ENCODE data around the gene SOX10.

The SOX10 gene

DNA sequence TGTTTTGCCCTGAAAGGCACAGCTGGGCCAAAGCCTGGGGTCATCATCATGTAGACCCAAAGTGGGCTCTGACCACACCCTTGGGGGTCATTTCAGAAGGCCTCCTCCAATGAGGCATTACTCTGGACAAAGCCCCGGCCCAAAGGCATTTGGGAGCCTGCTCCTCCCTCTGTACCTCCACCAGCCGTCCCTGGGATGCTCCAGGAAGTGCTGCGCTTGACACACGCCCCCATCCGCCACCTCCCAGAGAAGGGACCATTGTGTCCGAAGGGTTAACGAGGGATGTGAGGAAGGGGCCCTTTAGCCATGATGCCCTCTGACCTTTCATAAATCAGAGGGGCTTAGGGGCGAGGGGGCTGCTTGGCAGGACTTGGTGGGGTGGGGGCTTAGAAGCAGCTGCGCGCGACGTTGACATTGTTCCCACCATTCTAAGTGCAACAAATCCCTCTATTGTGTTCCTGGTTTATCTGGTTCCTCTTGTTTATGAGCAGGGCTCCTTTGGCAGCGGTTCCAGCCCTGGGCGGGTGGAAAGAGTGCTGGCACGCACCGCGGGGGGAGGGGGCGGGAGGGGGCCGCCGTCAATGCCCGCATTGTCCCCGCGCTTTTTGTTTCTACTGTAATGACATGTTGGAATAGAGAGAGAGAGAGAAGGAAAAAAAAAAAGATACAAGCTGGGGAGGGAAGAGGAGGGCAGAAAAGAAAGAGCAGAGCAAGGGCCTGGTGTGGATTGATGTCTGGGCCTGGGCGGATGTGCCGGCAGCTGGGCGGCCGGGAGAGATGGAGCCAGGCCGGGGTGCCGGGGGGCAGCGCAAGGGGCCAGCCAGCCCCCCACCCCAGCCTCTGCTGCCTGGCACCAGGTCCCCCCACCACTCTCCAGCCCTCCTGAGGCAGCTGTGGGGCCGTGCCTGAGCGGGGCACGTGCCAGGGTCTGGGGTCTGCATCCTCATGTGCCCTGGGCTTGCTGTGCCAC lies 32.1 kb upstream of the SOX10 start:
- DNase-seq = no peak

DNA sequence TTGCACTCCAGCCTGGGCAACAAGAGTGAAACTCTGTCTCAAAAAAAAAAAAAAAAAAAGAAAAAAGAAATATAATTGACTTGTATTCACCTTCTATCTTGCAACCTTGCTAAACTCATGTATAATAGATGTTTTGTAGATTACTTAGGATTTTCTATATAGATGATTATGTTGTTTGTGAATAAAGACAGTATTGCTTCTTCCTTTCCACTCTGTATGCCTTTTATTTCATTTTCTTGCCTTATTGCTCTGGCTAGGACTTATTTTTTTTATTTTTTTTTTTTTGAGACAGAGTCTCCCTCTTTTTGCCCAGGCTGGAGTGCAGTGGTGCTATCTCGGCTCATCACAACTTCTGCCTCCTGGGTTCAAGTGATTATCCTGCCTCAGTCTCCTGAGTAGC lies 29.7 kb upstream of the SOX10 start:
- no peak for DNase-seq

DNA sequence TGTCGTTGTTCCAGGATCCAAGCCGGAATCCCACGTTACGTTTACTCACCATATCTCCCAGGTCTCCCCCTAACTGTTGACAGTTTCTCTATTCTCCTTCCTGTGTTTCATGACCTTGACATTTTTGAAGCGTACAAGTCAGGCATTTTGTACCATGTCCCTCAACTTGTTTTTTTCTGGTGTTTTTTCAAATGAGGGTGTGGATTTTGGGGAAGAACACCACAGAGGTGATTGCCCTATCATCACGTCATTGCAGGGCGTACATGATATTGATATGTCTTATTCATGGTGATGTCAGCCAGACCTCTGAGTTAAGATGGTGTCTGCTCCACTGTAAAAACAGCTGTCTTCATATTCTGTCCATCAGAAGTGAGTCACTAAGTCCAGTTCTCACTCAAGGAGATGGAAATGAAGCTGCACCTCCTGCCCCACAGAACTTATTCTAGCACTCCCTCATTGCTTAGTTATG lies 28.3 kb upstream of the SOX10 start:
- no peak for DNase-seq

DNA sequence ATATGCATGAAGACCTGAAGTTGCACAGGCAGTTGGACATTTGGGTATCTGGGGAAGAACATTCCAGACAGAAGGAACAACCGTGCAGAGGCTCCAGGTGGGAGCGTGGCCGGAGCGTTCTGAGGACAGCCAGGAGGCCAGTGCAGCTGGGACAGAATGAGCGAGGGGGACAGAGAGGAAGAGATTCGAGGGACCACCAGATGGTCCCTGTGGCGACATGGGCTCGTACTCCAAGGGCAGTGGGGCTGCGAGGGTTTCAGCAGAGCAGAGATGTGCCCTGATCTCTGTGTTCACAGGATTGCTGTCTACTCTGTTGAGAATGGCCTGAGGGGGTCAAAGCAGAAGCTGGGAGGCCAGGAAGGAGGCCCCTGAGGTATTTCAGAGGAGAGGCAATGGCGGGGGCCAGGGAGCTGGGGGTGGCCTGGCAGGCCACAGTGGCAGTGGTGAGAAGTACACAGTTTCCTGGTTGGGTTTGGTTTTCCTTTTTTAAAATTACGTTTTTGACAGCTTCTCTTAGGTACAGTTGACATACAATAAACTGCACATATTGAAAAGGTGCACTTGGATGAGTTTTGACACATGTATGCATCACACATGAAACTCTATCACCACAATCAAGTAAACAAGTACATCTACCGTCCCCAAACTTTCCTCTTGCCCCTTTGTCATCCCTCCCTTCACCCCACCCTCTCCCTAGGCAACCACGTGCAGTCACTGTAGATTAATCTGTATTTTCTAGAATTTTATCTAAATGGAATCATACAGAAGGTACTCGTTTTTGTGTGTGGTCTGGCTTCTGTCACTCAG lies 24.8 kb upstream of the SOX10 start:
- no peak for DNase-seq

DNA sequence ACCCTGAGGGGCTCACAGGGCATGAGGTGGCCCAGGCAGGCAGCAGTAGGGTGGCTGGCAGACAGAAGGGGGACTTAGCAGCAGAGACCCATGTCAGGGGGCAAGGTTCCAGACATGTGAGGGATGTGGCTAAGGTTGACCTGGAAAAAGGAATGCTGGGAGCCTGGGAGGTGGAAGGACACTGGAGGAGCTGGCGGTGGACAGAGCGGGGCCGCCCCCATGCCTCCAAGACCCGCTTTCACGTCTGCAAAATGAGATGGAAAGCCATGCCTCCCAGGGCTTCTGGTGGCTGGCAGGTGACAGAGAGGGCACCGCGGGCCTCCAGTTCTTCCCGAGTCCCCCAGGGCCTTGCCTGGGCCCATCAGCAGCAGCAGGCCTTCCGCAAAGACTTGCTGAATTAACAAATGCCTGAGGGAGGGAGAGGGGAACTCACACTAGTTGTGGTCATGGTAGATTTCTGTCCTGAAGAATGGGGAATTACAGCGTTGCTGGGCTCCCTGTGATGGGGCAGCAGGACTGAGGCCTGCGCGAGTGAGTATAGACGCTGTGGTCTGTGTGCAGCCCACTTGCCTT lies 23.1 kb upstream of the SOX10 start:
- no peak for DNase-seq

DNA sequence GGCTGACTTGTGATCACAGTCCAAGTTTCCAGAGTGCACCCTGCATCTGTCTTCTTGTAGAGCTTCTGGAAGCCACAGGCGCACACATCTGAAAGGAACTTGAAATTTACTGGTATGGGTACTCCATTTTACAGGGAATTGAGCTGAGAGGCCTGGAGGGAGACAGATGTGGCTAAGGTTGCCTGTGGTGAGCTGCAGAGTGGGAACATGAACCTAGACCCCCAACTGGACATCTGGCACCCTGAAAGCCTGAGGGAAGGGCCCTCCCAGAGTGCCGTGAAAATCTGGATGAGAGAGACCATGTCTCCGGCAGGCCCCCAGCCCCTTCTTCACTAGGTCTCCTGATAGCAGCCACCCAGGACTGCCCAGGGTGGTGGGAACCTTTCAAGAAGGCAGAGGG lies 22.6 kb upstream of the SOX10 start:
- DNase-seq = no peak

DNA sequence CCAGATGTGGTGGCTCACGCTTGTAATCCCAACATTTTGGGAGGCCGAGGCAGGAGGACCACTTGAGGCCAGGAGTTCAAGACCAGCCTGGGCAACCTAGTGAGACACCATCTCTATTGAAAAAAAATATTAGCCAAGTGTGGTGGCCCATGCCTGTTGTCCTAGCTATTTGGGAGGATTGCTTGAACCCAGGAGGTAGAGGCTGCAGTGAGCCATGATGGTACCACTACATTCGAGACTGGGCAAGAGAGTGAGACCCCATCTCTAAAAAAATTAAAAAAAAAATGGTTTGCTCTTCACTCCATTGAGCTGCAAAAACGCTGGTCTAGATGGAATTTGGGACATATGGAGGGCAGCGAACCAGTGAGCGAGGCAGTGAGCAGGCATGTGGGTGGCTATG lies 21.6 kb upstream of the SOX10 start:
- no peak for DNase-seq

DNA sequence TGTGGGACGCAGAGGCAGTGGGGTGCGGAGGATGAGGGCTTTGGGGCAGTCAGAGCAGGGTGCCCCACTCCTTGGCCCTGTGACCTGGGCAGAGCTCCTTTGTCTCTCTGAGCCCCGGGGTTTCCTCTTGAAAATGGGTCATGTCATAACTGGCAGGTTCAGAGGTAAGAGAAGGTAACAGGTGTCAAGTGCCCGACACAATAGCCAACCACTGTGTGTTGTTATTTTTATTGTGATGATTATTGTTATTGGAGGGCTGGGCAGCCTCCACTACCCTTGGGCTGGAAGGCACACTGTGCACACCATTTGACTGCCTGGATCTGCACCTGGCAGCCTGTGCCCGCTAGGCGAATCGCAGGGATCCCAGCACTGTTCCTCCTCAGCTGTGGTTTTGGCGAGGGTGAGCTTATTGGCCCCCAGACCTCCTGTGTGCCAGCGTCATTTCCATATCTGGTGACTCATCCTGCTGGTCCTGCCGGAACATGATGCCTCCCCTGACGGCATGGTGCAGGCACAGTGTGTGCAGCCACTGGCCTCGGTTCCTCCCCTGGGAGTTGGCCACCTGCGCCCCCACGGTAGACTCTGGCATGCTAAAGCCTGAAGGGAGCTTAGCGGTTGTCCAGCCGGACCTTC lies 15.4 kb upstream of the SOX10 start:
- DNase-seq = no peak

DNA sequence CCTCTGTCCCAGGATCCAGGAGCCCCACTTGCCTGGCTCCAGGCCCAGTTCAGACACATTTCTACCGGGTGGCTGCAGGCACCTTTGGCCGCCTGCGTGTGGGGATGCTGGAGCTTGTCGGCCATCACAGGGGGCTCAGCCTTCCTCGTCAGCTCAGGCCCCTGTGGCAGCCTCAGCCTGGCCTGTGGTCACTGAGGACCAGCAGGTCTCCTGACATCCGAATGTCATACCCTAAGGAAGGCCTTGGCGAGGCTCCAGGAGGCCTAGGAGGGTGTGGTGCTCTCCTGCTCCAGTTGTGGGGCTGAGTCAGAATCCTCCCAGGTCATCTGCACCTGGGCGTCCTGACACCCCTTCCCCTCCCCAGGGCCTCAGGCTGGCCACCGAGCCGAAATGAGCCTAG lies 14.9 kb upstream of the SOX10 start:
- no peak for DNase-seq

DNA sequence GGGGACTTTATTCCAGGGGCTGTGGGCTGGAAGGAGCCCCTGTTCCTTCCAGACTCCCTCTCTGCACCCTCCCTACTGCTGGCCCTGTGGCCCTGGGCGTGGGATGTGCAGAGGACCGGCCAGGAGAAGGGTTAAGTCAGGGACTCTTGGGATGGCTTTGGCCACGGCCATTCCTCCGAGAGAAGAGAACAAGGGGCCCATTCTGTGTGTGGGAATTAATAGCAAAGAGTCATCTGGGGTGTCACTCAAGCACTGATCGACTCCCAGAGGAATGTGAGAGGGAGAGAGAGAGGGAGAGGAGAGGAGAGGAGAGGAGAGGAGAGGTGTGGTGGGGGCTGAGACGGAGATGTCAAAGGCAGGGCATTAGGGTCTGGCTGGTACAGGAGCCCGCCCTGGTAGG lies 14.2 kb upstream of the SOX10 start:
- no peak for DNase-seq

DNA sequence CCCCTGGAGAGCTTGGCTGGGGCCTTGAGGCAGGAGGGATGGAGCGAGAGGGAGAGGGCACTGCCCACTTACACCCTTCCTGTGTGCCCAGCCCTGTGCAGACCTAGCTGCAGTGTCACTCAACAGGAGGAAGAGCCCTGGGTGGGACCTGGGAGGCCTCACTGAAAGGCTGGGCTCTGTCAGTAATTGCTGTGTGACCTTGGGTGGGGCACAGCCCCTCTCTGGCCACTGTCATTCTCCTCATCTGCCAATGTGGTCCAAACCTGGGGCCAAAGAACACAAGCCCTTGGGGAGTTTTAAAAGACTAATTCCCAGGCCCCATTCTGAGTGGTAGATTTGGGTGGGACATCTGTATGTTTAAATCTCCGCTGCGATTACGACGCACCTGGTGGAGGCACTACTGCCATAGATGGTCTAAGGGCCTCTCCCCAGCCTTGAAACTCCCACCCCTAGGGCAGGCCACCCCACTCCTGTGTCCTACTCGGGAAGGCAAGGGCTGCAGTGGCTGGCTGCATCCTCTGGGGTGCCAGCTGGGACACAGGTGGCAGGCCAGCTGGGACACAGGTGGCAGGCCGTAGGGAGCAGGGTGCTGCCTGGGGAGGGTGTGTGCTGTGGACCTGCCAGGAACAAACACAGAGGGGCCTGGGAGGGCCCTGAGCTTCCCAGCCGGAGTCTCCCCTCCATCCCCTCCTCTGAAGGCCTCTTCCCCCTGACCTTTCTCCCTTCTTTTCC lies 12.3 kb upstream of the SOX10 start:
- no peak for DNase-seq

DNA sequence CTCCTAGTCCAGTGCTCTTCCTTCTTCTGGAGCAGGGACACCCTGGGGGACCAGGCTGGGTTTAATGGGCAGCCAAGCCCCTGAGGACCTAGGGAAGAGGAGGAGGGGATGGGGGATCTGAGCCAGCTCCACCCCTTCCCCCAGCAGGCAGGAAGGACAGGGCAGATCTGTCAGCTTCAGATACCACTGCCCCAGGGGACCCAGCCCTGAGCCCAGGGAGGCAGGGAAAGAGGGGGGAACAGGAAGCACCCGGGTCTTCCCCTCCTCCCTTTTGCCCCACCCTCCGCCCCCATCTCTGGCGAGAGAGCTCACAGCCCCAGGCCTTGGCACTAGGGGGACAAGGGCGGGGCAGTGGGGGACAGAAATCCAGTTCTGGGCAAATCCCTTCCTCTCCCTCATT lies 11.7 kb upstream of the SOX10 start:
- no peak for DNase-seq

DNA sequence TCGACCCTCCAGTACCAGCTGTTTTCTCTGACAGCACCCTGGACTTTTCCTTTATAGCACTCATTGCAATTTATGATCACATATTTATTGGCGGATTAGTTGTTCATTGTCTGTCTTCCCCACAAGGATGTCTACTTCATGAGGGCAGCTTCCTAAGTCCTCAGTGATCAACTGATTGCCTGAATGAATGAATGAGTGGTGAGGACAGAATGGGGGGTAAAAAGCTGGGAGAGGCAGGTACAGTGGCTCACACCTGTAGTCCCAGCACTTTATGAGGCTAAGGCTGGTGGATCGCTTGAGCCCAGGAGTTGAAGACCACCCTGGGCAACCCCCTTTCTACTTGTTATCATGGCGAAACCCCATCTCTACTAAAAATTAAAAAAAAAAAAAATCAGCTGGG lies 11.1 kb upstream of the SOX10 start:
- DNase-seq = no peak

DNA sequence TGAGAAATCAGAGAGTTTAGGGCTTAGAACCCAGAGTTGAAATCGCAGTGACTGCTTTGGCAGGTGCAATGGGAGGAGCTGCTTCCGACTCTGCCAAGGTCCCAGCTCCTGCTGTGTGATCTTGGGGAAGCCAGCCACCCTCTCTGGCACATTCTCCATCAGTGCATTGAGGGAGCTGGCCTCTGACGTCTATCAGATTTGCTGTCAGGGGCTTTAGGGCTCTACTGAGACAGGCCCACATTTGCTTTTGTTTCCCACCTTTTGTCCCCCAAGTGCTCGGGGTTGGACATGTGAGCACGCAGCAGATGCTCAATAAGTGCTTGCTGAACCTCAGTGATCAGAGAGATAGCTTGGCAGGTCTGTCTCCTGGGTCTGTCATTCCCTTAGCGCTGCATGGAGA lies 10.6 kb upstream of the SOX10 start:
- DNase-seq = no peak

DNA sequence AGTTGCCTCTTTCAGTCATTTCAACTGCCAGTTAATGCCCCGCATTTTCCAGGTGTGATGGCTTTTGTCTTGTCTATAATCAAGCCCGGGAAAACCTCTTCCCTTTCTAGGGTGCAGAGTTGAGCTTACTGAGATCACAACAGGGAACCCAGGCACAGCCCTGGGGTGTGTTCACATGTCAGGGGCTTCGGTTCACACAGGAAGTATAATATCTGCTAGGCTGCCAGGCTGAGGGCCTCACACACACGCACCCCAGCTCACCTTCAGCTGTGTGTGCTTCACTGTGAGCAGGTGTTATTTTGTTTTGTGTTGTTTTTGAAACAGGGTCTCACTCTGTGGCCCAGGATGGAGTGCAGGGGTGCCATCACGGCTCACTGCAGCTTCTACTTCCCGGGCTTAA lies 9.7 kb upstream of the SOX10 start:
- DNase-seq = no peak

DNA sequence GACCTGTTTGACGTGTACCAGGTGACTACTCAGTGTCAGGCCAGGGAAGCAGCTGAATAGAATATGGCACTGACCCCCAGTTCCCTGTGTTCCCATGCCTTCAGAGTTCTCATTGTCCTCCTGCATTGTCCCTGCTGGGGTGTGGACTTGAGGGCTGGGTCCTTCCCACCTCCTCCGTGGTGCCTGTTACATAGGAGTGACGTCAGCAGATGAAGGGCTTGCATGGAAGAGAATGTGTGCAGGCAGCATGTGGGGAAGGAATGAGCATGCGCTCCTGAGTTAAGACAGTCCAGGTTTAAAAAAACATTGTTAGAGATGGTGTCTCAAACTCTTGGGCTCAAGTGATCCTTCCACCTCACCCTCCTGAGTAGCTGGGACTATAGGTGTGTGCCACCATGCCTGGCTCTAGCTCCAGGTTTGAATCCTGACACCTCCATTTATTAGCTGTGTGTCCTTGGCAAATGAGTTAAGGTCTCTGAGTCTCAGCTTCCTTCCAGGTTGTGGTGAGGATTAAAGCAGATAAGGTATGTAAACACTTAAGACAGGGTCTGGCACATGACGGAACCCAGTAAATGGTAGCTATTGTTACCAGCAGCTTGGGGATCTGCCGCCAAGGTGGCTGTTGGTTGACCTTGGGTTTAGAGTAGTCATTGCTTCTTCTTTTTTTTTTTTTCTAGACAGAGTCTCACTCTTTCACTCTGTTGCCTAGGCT lies 7.5 kb upstream of the SOX10 start:
- no peak for DNase-seq

DNA sequence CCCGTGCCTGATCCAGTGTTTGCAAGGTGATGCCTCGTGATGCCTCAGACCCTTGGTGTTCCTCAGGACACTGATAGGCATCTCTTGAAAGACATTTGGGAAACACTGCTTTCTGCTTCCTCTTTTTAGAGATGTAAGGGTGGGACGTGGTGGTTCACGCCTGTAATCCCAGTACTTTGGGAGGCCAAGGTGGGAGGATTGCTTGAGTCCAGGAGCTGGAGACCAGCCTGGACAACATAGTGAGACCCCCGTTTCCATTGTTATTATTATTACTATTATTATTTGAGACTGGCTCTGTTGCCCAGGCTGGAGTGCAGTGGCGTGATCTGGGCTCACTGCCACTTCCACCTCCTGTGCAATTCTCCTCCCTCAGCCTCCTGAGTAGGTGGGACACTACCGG lies 6.5 kb upstream of the SOX10 start:
- DNase-seq = no peak

DNA sequence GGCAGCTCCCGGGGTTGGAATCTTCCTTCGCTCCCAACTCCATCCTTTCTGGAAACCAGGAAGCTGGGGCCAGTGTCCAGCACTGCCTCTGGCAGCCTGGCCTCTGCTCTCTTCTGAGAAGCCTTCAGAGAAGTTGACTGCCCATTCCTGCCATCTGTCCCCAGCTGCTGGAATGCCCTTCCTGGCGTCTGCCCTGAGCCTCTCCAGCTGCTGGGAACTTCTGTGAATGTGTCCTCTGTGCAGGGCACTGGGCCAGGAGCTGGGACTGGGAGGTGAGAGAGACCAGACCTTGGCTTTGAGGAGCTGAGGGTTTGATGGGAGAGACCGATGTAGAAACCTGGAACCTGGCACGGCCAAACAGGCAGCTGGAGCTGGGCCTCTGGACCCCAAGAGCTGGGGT lies 5.9 kb upstream of the SOX10 start:
- DNase-seq = no peak

DNA sequence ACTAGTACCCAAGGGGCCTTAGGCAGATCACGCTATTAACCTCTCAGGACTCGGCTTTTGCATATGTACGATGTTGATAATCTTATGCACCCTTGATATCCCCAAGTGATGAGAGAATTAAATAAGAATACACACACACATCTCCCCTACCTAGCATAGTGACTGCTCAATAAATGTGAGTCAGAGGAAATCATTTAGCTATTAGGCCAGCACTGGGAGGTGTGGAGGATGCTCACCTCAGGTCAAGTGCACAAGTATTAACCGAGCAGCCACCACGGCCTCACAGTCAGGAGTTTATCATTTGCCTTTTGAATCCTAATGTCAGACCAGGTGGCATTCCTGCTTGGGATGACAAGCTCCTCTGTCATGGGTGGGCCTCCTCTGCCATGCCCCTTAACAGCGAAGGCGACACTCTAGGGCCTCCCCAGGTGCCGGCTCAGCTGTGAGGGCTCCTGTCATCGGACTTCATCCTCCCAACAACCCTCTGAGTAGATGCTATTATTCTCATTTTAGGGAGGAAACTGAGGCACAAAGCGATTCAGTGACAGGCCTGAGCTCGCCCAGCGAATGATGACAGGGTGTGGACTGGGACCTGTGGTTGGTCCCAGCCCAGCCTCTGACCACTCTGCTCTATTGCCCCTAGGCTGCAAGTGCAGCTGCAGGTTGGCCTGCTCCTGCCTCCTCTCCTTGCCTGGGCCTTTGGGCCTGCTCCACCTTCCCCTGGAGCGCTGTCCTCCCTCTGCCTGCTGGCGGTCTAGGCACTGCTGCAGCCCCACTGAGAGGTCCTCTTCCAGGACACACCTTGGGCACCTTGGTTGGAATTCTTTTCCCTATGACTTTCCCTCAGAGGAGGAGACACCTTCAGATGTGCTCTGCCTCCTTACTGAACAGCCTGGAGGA lies 5.0 kb upstream of the SOX10 start:
- no peak for DNase-seq

DNA sequence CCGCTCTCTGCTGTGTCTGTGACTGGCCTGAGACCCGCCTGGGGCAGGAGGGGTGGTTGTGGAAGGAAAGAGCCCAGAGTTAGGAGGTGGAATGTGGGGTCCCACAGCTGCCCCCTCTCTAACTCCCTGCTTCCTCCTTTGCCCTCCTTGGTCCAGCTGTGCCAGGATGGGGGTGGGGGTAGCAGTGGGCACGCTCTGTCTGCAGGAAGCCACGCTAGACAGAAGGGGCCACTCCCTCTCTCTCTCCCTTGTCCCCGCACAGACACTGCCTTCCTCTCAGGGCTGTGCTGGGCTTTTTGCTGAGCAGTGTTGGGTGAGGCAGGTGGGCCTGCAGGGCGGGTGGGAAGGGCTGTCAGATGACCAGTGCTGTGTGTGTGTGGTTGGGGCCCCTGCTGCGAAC lies 2.0 kb upstream of the SOX10 start:
- no peak for DNase-seq

Data from stimulated activated CD4-positive, alpha-beta T cell treated with anti-CD3 and anti-CD28 coated beads, Interleukin-4, amount 100 ng/mL, for 1 hour (primary cell).